CD4-positive, CD25-positive, alpha-beta regulatory T cell (primary cell): Measurements from ENCODE around the gene SFXN5. TPM values are rescaled to one million over a fixed set of nuclear protein-coding genes. Genes with fewer than 3 reads are reported as not detected.

ENCODE experiments used
- ATAC-seq, 2 donors: fragments of 150-1000 bp; cut with Tn5 transposase; one replicate each; pipeline ENCODE4 v1.10.0; 2021; ENCODE audit warnings: low read depth in 2 of 2, moderate number of reproducible peaks in 2 of 2, moderate library complexity in 1 of 2
- DNase-seq, 3 donors: peaks; one replicate each; pipeline versions ENCODE4 v3.0.0 to v3.0.0-alpha.2; 2012 to 2022; ENCODE audit warnings: mixed read lengths in 1 of 3
- H3K27ac ChIP-seq: one replicate; pipeline ENCODE4 v1.7.0; 2013; ENCODE audit warnings: mild to moderate bottlenecking, low read length; ENCODE audit not compliant: insufficient read depth, poor library complexity, severe bottlenecking
- H3K27me3 ChIP-seq: one replicate; pipeline ENCODE4 v1.7.0; 2013; ENCODE audit warnings: low read length; ENCODE audit not compliant: control insufficient read depth, insufficient read depth
- H3K36me3 ChIP-seq: one replicate; pipeline ENCODE4 v1.7.0; 2013; ENCODE audit warnings: mild to moderate bottlenecking, low read length, moderate library complexity; ENCODE audit not compliant: control insufficient read depth, insufficient read depth
- H3K4me1 ChIP-seq: 2 replicates; pipeline ENCODE4 v1.7.0; 2013; ENCODE audit warnings: mild to moderate bottlenecking, low read length; ENCODE audit not compliant: insufficient read depth, control insufficient read depth, poor library complexity, severe bottlenecking
- H3K4me3 ChIP-seq: one replicate; pipeline ENCODE4 v1.7.0; 2013; ENCODE audit warnings: low read depth, mild to moderate bottlenecking, low read length, moderate library complexity
- H3K9me3 ChIP-seq, 2 experiments: 1 replicate in 1 of 2; 2 replicates in 1 of 2; pipeline ENCODE4 v1.7.0; 2013; ENCODE audit warnings: low read length in 2 of 2, mild to moderate bottlenecking in 1 of 2, moderate library complexity in 1 of 2; ENCODE audit not compliant: control insufficient read depth in 2 of 2
- H3K27ac Mint-ChIP-seq, 3 donors: one replicate each; pipeline ENCODE4 v1.8.0; 2020 to 2022; ENCODE audit warnings: mild to moderate bottlenecking in 3 of 3, mixed read lengths in 3 of 3, moderate library complexity in 2 of 3
- H3K27me3 Mint-ChIP-seq: one replicate; pipeline ENCODE4 v1.8.0; 2022; ENCODE audit warnings: mild to moderate bottlenecking, mixed read lengths
- H3K36me3 Mint-ChIP-seq: one replicate; pipeline ENCODE4 v1.8.0; 2020; ENCODE audit warnings: mixed read lengths
- H3K4me1 Mint-ChIP-seq, 4 donors: one replicate each; pipeline ENCODE4 v1.8.0; 2020 to 2022; ENCODE audit warnings: mixed read lengths in 4 of 4, mild to moderate bottlenecking in 1 of 4
- H3K4me3 Mint-ChIP-seq, 4 donors: one replicate each; pipeline ENCODE4 v1.8.0; 2020 to 2022; ENCODE audit warnings: mild to moderate bottlenecking in 4 of 4, mixed read lengths in 4 of 4, moderate library complexity in 3 of 4
- H3K9me3 Mint-ChIP-seq, 7 donors: one replicate each; pipeline ENCODE4 v1.8.0; 2020 to 2022; ENCODE audit warnings: mixed read lengths in 7 of 7, mild to moderate bottlenecking in 3 of 7, moderate library complexity in 2 of 7
- polyA plus RNA-seq, 4 donors: library from polyadenylated mRNA; unstranded; fragments of 300-500 nt; fragmentation: Illumina TruSeq; gene quantifications; one replicate each; pipeline ENCODE4 v1.2.3, GENCODE V29; 2021
- total RNA-seq: library from RNA; stranded (reverse); gene quantifications from one replicate; pipeline ENCODE4 v1.2.3, GENCODE V29; 2022

SFXN5 gene
- total and polyA plus RNA-seq, 5 donors from 2014 or later = 1.0 to 8.0 (median 1.9) TPM

GRCh38 chr2:72963423-72964145, 107.9 kb downstream of the SFXN5 start:
- Mint-ChIP-seq H3K27me3 (no peaks in the 10 kb centered on the region), H3K4me1 (peaks cover 0 to 2% (median 0%) of the 10 kb centered on the region in 4 donors), H3K9me3 (no peaks in the 10 kb centered on the region), H3K36me3 (peaks cover 10% of the 10 kb centered on the region), H3K4me3 (no peak overlapping the region), H3K27ac (no peak overlapping the region)
- H3K9me3 ChIP-seq = no peaks in the 10 kb centered on the region
- ATAC-seq = no peak
- H3K27me3 ChIP-seq = no peaks in the 10 kb centered on the region
- H3K4me3 ChIP-seq = no peak overlapping the region
- no peaks in the 10 kb centered on the region for H3K4me1 ChIP-seq
- no peak overlapping the region for H3K27ac ChIP-seq
- H3K36me3 ChIP-seq = no peaks in the 10 kb centered on the region
- no peak for DNase-seq

DNA sequence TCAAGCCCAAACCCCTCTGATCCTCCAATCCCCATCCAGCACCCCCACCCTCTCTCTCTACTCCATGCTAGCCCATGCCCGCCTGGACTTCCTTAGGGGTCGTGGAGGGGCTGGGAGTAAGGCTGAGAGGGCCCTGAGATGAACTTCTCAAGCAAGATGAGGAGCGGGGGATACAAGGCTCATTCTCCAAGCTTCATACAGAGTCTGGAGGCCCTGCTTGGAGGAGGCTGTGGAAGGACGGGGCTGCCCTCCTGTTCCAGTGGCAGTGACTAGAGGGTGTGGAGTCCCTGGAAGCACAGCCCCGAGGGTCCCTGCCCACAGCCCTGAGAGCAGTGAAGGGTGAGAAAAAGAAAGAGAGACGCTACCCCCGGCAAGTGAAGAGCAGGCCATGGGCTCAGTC, 108.6 kb downstream of the SFXN5 start:
- Mint-ChIP-seq H3K27me3 (no peaks in the 10 kb centered on the region), H3K4me1 (peaks cover 0 to 4% (median 3%) of the 10 kb centered on the region in 4 donors), H3K36me3 (peaks cover 10% of the 10 kb centered on the region), H3K27ac (no peak overlapping the region), H3K9me3 (no peaks in the 10 kb centered on the region), H3K4me3 (no peak overlapping the region)
- DNase-seq (no peak), ATAC-seq (no peak)
- Histone ChIP-seq H3K4me1 (no peaks in the 10 kb centered on the region), H3K27me3 (no peaks in the 10 kb centered on the region), H3K4me3 (no peak overlapping the region), H3K36me3 (no peaks in the 10 kb centered on the region), H3K9me3 (no peaks in the 10 kb centered on the region), H3K27ac (no peak overlapping the region)

DNA sequence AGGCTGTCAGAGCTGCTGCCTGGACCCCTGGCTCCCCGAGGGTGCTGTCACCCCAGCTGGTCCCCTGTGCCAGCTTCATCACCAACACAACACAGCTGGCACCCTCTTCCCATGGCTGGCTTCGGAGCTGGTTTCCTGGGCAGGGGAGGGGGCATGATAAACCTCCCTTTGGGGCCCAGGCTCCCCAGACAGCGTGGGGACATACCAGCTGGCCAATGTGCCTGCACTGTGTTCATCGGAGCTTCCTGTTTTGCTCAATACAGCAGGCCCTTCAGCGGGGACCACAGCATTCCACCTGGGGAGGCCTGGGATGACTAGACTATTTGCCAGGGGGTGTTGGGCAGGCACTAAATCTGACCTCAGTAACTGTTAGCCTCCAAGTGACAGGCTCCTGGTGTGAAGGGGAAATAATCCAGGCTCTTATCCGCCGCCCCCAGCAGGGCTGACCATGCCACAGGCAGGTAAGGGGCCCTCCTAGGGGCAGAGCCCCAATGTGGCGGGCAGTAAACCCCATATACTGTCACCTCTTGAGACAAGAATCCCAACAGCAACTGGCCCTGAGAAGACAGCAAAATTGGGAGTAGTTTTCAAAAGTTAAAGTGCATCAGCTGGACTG, 109.6 kb downstream of the SFXN5 start:
- no peak overlapping the region for H3K27ac Mint-ChIP-seq
- Histone ChIP-seq H3K4me1 (no peaks in the 10 kb centered on the region), H3K4me3 (no peak overlapping the region), H3K27ac (no peak overlapping the region), H3K9me3 (no peaks in the 10 kb centered on the region), H3K27me3 (no peaks in the 10 kb centered on the region), H3K36me3 (no peaks in the 10 kb centered on the region)
- H3K9me3 Mint-ChIP-seq = no peaks in the 10 kb centered on the region
- H3K4me3 Mint-ChIP-seq = no peak overlapping the region
- no peak for DNase-seq
- peaks cover 13% of the 10 kb centered on the region for H3K36me3 Mint-ChIP-seq
- H3K4me1 Mint-ChIP-seq = peaks cover 0 to 7% (median 6%) of the 10 kb centered on the region in 4 donors
- ATAC-seq = no peak
- no peaks in the 10 kb centered on the region for H3K27me3 Mint-ChIP-seq

GRCh38 chr2:72961036-72961720, 110.3 kb downstream of the SFXN5 start:
- no peaks in the 10 kb centered on the region for H3K27me3 ChIP-seq
- H3K27ac Mint-ChIP-seq = no peak overlapping the region
- H3K4me3 ChIP-seq = no peak overlapping the region
- no peaks in the 10 kb centered on the region for H3K9me3 Mint-ChIP-seq
- H3K36me3 Mint-ChIP-seq = peaks cover 18% of the 10 kb centered on the region
- H3K9me3 ChIP-seq = no peaks in the 10 kb centered on the region
- H3K4me1 ChIP-seq = no peaks in the 10 kb centered on the region
- ATAC-seq = no peak
- no peak for DNase-seq
- no peak overlapping the region for H3K4me3 Mint-ChIP-seq
- H3K4me1 Mint-ChIP-seq = peaks cover 0 to 11% (median 10%) of the 10 kb centered on the region in 4 donors
- H3K27me3 Mint-ChIP-seq = no peaks in the 10 kb centered on the region
- H3K27ac ChIP-seq = no peak overlapping the region
- H3K36me3 ChIP-seq = no peaks in the 10 kb centered on the region

- no peak overlapping the region for H3K27ac Mint-ChIP-seq
- peaks cover 1% of the 10 kb centered on the region for H3K4me1 ChIP-seq
- H3K36me3 ChIP-seq = no peaks in the 10 kb centered on the region
- ATAC-seq = peak in 1 of 2 donors; percentile 25
- no peaks in the 10 kb centered on the region for H3K9me3 ChIP-seq
- peaks cover 0 to 12% (median 11%) of the 10 kb centered on the region in 4 donors for H3K4me1 Mint-ChIP-seq
- no peaks in the 10 kb centered on the region for H3K27me3 ChIP-seq
- peak overlapping the region in 1 of 4 donors; percentile 58 for H3K4me3 Mint-ChIP-seq
- no peak overlapping the region for H3K27ac ChIP-seq
- no peaks in the 10 kb centered on the region for H3K27me3 Mint-ChIP-seq
- no peak overlapping the region for H3K4me3 ChIP-seq
- no peaks in the 10 kb centered on the region for H3K9me3 Mint-ChIP-seq
- no peak for DNase-seq
- peaks cover 21% of the 10 kb centered on the region for H3K36me3 Mint-ChIP-seq
Observed at GRCh38 chr2:72959995-72960981, 111.2 kb downstream of the SFXN5 start.

GRCh38 chr2:72959554-72959953, 112.0 kb downstream of the SFXN5 start:
- no peak overlapping the region for H3K4me3 ChIP-seq
- ATAC-seq (no peak), DNase-seq (no peak)
- Mint-ChIP-seq H3K27me3 (no peaks in the 10 kb centered on the region), H3K27ac (peak overlapping the region in 1 of 3 donors; percentile 70), H3K4me1 (peaks cover 0 to 19% (median 15%) of the 10 kb centered on the region in 4 donors), H3K36me3 (peaks cover 23% of the 10 kb centered on the region), H3K9me3 (no peaks in the 10 kb centered on the region), H3K4me3 (peak overlapping the region in 1 of 4 donors; percentile 58)
- peaks cover 9% of the 10 kb centered on the region for H3K4me1 ChIP-seq
- H3K36me3 ChIP-seq = no peaks in the 10 kb centered on the region
- no peak overlapping the region for H3K27ac ChIP-seq
- H3K27me3 ChIP-seq = no peaks in the 10 kb centered on the region
- H3K9me3 ChIP-seq = no peaks in the 10 kb centered on the region
